Ascending aorta (tissue), 2 donors: ENCODE results near the gene CLK4. TPM values are rescaled to one million over a fixed set of nuclear protein-coding genes. Genes with fewer than 3 reads are reported as not detected.

Source experiments
- DNase-seq, 2 donors: peaks; one replicate each; pipeline ENCODE4 v3.0.0-alpha.2; 2019; ENCODE audit warnings: low spot score in 2 of 2
- H3K27ac ChIP-seq, 2 donors: fragments of 200-600 bp; sonication (generic); one replicate each; pipeline ENCODE4 v1.5.1; 2016 to 2017; ENCODE audit warnings: mild to moderate bottlenecking in 1 of 2
- H3K27me3 ChIP-seq: fragments of 200-600 bp; sonication (generic); one replicate; pipeline ENCODE4 v1.5.1; 2017
- H3K36me3 ChIP-seq, 2 donors: fragments of 200-600 bp; sonication (generic); one replicate each; pipeline ENCODE4 v1.5.1; 2016
- H3K4me1 ChIP-seq, 2 donors: fragments of 200-600 bp; sonication (generic); one replicate each; pipeline ENCODE4 v1.5.1; 2016 to 2017; ENCODE audit warnings: mild to moderate bottlenecking in 1 of 2
- H3K4me3 ChIP-seq, 2 donors: fragments of 200-600 bp; sonication (generic); one replicate each; pipeline ENCODE4 v1.5.1; 2016 to 2017; ENCODE audit warnings: mild to moderate bottlenecking in 1 of 2
- H3K9me3 ChIP-seq, 2 donors: fragments of 200-600 bp; sonication (generic); one replicate each; pipeline ENCODE4 v1.5.1; 2016
- CTCF ChIP-seq, 3 experiments: fragments of 200-600 bp in 2 of 3; fragments of 450-650 bp in 1 of 3; sonication (generic) in 2 of 3; IDR thresholded peaks; one replicate each; pipeline ENCODE4 v1.5.1; 2016 to 2019; ENCODE audit warnings: antibody characterized with exemption in 3 of 3, mild to moderate bottlenecking in 1 of 3, moderate library complexity in 1 of 3
- intact Hi-C: fragments of 100-400 bp; cut with DNase I; formaldehyde crosslinking; loops from one replicate; pipeline ENCODE4 v1.15.1; 2023
- total RNA-seq: library from RNA; depleted of rRNA; stranded (reverse); fragments of >200 nt; gene quantifications from one replicate; pipeline ENCODE4 v1.1.0, GENCODE V29; 2016

Gene CLK4
- total RNA-seq, 1 donor from 2014 or later: 17.6 TPM

- Histone ChIP-seq H3K9me3 (no peaks in the 10 kb centered on the region), H3K36me3 (no peaks in the 10 kb centered on the region), H3K27ac (no peak overlapping the region), H3K27me3 (peaks cover 5% of the 10 kb centered on the region), H3K4me3 (no peak overlapping the region), H3K4me1 (peaks cover 0 to 3% of the 10 kb centered on the region in 2 donors)
- TF ChIP-seq CTCF (IDR thresholded peaks at IDR 0.05): no peak
- intact Hi-C loops: no loop called here
- no peak for DNase-seq
Observed at GRCh38 chr5:178577944-178578343, 48.9 kb downstream of the CLK4 start.

GRCh38 chr5:178577376-178577839 lies 49.4 kb downstream of the CLK4 start:
- no peak for TF ChIP-seq CTCF (IDR thresholded peaks at IDR 0.05)
- H3K36me3 ChIP-seq: no peaks in the 10 kb centered on the region
- H3K9me3 ChIP-seq: peaks cover 0 to 3% of the 10 kb centered on the region in 2 donors
- peaks cover 0 to 3% of the 10 kb centered on the region in 2 donors for H3K4me1 ChIP-seq
- no peak overlapping the region for H3K27ac ChIP-seq
- DNase-seq: no peak
- H3K4me3 ChIP-seq: no peak overlapping the region
- intact Hi-C loops: no loop called here
- peaks cover 5% of the 10 kb centered on the region for H3K27me3 ChIP-seq

GRCh38 chr5:178576591-178577351 lies 50.1 kb downstream of the CLK4 start:
- peaks cover 0 to 3% of the 10 kb centered on the region in 2 donors for H3K9me3 ChIP-seq
- no peak for DNase-seq
- no peak for TF ChIP-seq CTCF (IDR thresholded peaks at IDR 0.05)
- H3K4me1 ChIP-seq: peaks cover 0 to 3% of the 10 kb centered on the region in 2 donors
- intact Hi-C loops: no loop called here
- peak overlapping the region; percentile 33 to 45 for H3K4me3 ChIP-seq
- no peaks in the 10 kb centered on the region for H3K36me3 ChIP-seq
- H3K27me3 ChIP-seq: peaks cover 5% of the 10 kb centered on the region
- H3K27ac ChIP-seq: no peak overlapping the region

GRCh38 chr5:178573216-178573615 lies 53.6 kb downstream of the CLK4 start:
- no peak overlapping the region for H3K4me3 ChIP-seq
- no peak for DNase-seq
- H3K9me3 ChIP-seq: peaks cover 0 to 3% of the 10 kb centered on the region in 2 donors
- peaks cover 0 to 3% of the 10 kb centered on the region in 2 donors for H3K4me1 ChIP-seq
- intact Hi-C loops: no loop called here
- H3K36me3 ChIP-seq: no peaks in the 10 kb centered on the region
- no peak for TF ChIP-seq CTCF (IDR thresholded peaks at IDR 0.05)
- no peak overlapping the region for H3K27ac ChIP-seq
- peaks cover 5% of the 10 kb centered on the region for H3K27me3 ChIP-seq

GRCh38 chr5:178572617-178573016 lies 54.2 kb downstream of the CLK4 start:
- Histone ChIP-seq H3K27me3 (peaks cover 5% of the 10 kb centered on the region), H3K4me3 (no peak overlapping the region), H3K36me3 (no peaks in the 10 kb centered on the region), H3K27ac (no peak overlapping the region), H3K9me3 (peaks cover 0 to 3% of the 10 kb centered on the region in 2 donors), H3K4me1 (peaks cover 0 to 3% of the 10 kb centered on the region in 2 donors)
- TF ChIP-seq CTCF (IDR thresholded peaks at IDR 0.05): no peak
- intact Hi-C loops: no loop called here
- no peak for DNase-seq
